ENCODE measurements around the gene ZNF853.
A peak's percentile ranks its signal among the peaks of the same experiment; 100 is the strongest.
"Not testable (repeated sequence)": the region's sequence is repeated elsewhere in the genome, so short reads cannot be mapped to it uniquely, and the experiment has no call there.

ZNF853 gene

DNA sequence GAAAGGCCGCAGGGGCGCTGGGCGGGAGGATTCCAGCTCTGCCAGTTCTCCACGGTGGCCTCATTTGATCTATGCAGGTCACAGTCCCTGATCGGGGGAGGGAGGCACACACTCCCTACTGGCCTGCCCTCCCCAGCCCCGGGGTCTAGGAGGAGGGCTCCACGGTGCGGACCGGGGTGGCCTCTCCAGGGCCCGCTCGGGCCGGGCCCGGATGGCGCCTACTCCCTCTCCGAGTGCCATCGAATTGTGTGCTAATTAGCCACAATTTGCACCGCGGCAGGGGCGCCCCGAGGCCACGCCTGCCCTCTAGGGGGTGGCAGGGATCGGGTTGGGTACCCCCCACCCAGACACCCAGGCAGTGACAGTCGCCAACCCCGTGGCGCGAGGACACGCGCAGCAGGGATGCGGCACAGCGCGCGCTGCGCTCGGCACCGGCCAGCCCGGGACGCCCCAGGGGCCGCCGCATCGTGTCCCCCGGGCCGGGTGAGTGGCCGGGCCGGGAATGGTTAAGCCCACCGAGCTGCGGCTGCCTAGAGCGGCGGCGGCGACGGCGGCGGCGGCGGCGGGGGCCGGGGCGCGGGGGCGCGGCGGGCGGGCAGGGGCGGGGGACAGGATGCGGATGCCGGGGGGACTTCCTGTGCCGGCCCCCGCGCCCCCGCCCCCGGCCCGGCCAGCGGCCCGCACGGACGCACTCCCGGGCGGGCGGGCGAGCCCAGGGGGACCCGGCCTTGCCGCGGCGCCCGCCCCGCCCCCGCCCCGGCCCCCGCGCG, at the start of gene ZNF853:
Gene ZNF853 (plus strand): TSS at position 658 of the 770 bp plus-strand sequence. CDS start 565 bp downstream, outside the sequence.
- no peak for DNase-seq (ENCODE audit: low read depth)
- peak within 1 kb of the TSS; percentile 24 for H3K4me3 ChIP-seq (ENCODE audit: control insufficient read depth, low read depth, low read length)
- TF ChIP-seq, protein P1, sequence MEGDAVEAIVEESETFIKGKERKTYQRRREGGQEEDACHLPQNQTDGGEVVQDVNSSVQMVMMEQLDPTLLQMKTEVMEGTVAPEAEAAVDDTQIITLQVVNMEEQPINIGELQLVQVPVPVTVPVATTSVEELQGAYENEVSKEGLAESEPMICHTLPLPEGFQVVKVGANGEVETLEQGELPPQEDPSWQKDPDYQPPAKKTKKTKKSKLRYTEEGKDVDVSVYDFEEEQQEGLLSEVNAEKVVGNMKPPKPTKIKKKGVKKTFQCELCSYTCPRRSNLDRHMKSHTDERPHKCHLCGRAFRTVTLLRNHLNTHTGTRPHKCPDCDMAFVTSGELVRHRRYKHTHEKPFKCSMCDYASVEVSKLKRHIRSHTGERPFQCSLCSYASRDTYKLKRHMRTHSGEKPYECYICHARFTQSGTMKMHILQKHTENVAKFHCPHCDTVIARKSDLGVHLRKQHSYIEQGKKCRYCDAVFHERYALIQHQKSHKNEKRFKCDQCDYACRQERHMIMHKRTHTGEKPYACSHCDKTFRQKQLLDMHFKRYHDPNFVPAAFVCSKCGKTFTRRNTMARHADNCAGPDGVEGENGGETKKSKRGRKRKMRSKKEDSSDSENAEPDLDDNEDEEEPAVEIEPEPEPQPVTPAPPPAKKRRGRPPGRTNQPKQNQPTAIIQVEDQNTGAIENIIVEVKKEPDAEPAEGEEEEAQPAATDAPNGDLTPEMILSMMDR (IDR thresholded peaks at IDR 0.05; ENCODE audit: control insufficient read depth, insufficient read depth, low read depth, low read length, missing control alignments), result no peak

DNA sequence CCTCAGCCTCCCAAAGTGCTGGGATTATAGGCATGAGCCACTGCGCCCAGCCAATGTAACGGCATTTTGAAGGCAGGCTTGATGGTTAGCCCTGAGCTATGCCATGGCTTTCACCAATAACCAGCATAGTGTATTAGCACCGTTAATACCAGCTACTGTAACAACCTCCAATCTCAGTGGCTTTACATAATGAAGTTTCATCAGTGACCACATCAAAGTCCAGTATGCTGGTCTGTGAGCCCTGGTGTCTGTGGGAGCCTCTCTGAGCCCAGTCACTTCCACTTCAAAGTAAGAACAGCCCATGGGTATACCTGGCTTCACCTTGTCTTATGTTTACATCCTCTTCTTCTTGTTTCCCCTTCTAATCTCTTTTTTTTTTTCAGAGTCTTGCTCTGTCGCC, 49.8 kb upstream of the ZNF853 start:
- TF ChIP-seq, protein P1 (IDR thresholded peaks at IDR 0.05; ENCODE audit: control insufficient read depth, insufficient read depth, low read depth, low read length, missing control alignments), result no peak
- no peak for DNase-seq (ENCODE audit: low read depth)
- no peak overlapping the region for H3K4me3 ChIP-seq (ENCODE audit: control insufficient read depth, low read depth, low read length)

DNA sequence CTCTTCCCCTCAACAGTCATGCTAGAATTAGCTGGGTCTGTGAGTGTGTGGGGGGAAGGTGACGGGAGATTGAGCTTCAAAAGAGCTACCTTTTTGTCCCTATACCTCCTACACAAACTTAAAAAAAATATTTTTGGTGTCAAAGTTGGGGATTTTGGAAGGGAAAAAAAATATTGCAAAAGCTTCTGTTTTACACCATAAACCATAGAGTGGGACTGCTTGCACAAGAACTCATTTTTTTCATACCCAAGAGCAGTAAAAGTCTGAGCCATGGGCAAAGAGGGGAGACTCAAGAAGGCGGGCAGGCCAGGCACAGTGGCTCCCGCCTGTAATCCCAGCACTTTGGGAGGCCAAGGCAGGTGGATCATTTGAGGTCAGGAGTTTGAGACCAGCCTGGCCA, 47.5 kb upstream of the ZNF853 start:
- TF ChIP-seq, protein P1 (IDR thresholded peaks at IDR 0.05; ENCODE audit: control insufficient read depth, insufficient read depth, low read depth, low read length, missing control alignments), result no peak
- no peak overlapping the region for H3K4me3 ChIP-seq (ENCODE audit: control insufficient read depth, low read depth, low read length)
- no peak for DNase-seq (ENCODE audit: low read depth)

DNA sequence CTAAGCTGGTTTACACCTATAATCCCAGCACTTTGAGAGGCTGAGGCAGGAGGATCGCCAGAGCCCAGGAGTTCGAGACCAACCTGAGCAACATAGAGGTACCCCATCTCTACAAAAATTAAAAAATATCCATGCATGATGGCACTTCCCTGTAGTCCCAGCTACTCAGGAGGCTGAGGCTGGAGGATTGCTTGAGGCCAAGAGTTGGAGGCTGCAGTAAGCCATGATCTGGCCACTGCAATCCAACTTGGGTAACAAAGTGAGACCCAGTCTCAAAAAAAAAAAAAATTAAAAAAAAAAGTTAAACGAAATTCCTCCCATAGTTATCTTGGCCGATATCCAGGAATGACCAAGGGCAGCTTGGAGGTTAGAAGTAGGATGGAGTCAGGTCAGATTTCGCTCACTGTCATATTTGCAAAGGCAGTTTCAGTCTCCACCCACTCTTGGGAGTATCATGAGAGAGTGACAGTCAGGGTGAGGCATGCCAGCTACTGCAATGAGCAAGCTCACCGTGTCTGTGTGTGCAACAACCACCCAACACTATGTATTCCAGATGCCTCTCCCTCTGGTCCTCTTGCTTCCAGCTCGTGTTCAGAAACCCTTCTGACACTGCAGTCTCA, 44.1 kb upstream of the ZNF853 start:
- no peak for DNase-seq (ENCODE audit: low read depth)
- H3K4me3 ChIP-seq (ENCODE audit: control insufficient read depth, low read depth, low read length), result no peak overlapping the region
- TF ChIP-seq, protein P1 (IDR thresholded peaks at IDR 0.05; ENCODE audit: control insufficient read depth, insufficient read depth, low read depth, low read length, missing control alignments), result no peak

DNA sequence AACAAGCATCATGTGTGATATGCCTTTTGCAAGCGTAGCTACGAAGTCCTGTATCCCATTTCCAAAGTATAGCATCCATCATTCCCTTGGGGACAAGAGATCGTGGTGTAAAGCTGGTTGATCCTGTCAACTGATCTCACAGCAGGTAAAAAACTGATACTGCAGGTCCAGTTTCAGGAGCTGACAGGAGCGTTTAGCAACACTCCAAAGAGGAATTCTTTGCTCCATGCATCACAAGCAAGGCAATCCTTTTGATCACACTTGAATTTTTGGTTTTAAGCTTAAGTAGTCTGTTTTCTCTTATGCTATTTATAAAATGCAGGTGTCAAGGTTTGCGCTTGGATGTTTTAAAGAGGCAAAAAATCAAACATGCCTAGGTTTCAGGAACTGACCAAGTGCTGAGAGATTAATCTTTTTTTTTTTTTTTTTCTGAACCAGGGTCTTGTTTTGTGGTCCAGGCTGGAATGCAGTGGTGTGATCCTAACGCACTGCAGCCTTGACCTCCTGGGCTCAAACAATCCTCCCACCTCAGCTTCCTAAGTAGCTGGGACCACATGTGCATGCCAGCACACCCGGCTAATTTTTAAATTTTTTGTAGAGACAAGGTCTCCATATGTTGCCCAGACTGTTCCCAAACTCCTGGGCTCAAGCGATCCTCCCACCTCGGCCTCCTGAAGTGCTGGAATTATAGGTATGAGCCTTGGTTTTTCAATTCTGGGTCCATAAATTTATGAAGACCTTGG, 40.0 kb upstream of the ZNF853 start:
- DNase-seq (ENCODE audit: low read depth), result no peak
- TF ChIP-seq, protein P1 (IDR thresholded peaks at IDR 0.05; ENCODE audit: control insufficient read depth, insufficient read depth, low read depth, low read length, missing control alignments), result no peak
- no peak overlapping the region for H3K4me3 ChIP-seq (ENCODE audit: control insufficient read depth, low read depth, low read length)

DNA sequence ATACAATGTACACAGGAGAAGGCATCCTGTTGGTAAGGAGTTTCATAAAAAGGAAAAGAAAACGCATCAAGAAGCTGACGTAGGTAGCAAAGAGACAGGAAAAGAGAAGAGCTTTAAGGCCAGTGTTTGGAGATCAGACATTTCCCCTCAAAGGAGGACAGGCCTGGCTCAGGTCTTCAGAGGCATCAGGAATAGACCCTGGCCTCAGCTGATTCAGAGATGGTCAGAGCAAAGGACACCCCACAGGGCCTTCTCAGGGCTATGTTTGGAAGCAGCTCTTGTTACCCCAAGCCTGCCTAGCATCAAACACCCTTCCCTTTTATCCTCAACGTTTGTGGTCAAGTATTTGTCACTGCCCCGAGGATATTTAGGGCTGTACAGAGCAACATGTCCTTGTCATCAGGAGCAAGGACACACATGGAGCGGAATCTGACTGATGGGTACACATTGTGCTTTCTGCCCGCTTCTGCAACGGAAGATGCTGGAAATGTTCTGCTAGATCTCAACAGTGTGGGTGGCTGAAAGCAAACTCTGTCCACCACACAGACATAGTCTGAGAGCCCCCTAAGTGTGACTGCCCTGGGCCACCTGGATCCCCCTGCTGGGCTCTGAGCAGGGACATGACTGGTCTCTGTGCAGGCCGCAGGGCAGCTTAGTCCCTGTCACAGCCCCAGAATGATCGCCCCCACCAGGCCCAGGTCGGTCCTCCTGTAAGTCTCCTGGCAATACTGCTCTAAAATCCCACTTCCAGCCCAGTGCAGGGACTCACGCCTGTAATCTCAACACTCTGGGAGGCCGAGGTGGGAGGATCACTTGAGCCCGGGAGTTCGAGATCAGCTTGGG, 39.2 kb upstream of the ZNF853 start:
- H3K4me3 ChIP-seq (ENCODE audit: control insufficient read depth, low read depth, low read length), result peak overlapping the region; percentile 45
- no peak for DNase-seq (ENCODE audit: low read depth)
- TF ChIP-seq, protein P1 (IDR thresholded peaks at IDR 0.05; ENCODE audit: control insufficient read depth, insufficient read depth, low read depth, low read length, missing control alignments), result no peak

DNA sequence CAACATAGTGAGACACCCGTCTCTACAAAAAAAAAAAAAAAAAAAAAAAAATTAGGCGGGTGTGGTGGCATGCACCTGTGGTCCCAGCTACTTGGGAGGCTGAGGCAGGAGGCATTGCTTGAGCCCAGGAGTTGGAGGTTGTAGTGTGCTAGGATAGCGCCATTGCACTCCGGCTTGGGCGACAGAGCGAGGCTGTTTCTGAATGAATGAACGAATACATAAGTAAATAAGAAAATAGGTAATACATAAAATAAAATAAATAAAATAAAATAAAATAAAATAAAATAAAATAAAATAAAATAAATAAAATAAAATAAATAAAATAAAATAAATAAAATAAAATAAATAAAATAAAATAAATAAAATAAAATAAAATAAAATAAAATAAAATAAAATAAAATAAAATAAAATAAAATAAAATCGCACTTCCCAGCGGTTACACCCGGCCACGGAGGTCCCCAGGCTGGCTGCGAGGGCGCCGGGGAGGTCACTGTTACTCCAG, 38.5 kb upstream of the ZNF853 start:
- not testable (repeated sequence) for DNase-seq (ENCODE audit: low read depth)
- H3K4me3 ChIP-seq (ENCODE audit: control insufficient read depth, low read depth, low read length), result peak overlapping the region; percentile 83
